Caco-2 (cell line): ENCODE data around the gene SUN1. TPM values are rescaled to one million over a fixed set of nuclear protein-coding genes. Genes with fewer than 3 reads are reported as not detected.

Experiments used
- BruUV-seq: library from RNA; stranded (reverse); fragments of 400-500 nt; replicated peaks from 2 replicates; lab custom pipeline; 2021; lab: Mats Ljungman, UMichigan
- CTCF ChIA-PET: fragments of 300-600 bp; sonication (Branson Sonifier 250); formaldehyde crosslinking; loops from one replicate; lab custom pipeline; 2022; ENCODE audit warnings: antibody characterized with exemption; lab: Charles Lee
- POLR2A ChIA-PET: fragments of 300-600 bp; sonication (Branson Sonifier 250); formaldehyde crosslinking; loops from one replicate; lab custom pipeline; 2022; ENCODE audit warnings: antibody characterized with exemption; lab: Charles Lee
- DNase-seq, 2 experiments: peaks; one replicate each; pipeline versions ENCODE4 v3.0.0 to v3.0.0-alpha.2; 2020 to 2022
- H3K27me3 ChIP-seq: replicated peaks from 2 replicates; pipeline ENCODE4 v1.6.0; 2011; ENCODE audit warnings: low read length; ENCODE audit not compliant: control insufficient read depth, insufficient read depth
- H3K36me3 ChIP-seq: 2 replicates; pipeline ENCODE4 v1.5.1; 2011; ENCODE audit warnings: low read length; ENCODE audit not compliant: control insufficient read depth, insufficient read depth
- H3K4me1 ChIP-seq: fragments of 250-450 bp; sonication (Bioruptor Pico); 2 replicates; pipeline ENCODE4 v1.5.1; 2020; ENCODE audit warnings: mild to moderate bottlenecking
- H3K4me3 ChIP-seq: 2 replicates; pipeline ENCODE4 v1.5.1; 2011; ENCODE audit warnings: low read depth, mild to moderate bottlenecking, control low read depth, low read length
- H3K9me3 ChIP-seq: fragments of 250-450 bp; sonication (Bioruptor Pico); 2 replicates; pipeline ENCODE4 v1.5.1; 2020; ENCODE audit warnings: mild to moderate bottlenecking, moderate library complexity
- H3K27ac Mint-ChIP-seq: one replicate; pipeline ENCODE4 v1.8.0; 2022; ENCODE audit warnings: mixed read lengths; ENCODE audit not compliant: unreplicated experiment
- H3K27me3 Mint-ChIP-seq: one replicate; pipeline ENCODE4 v1.8.0; 2022; ENCODE audit warnings: mixed read lengths; ENCODE audit not compliant: insufficient read depth, unreplicated experiment
- H3K36me3 Mint-ChIP-seq: one replicate; pipeline ENCODE4 v1.8.0; 2022; ENCODE audit warnings: mild to moderate bottlenecking, mixed read lengths; ENCODE audit not compliant: insufficient read depth, unreplicated experiment
- H3K4me1 Mint-ChIP-seq: one replicate; pipeline ENCODE4 v1.8.0; 2022; ENCODE audit warnings: low read depth, mixed read lengths; ENCODE audit not compliant: unreplicated experiment
- H3K4me3 Mint-ChIP-seq: one replicate; pipeline ENCODE4 v1.8.0; 2022; ENCODE audit warnings: mild to moderate bottlenecking, moderate library complexity, mixed read lengths; ENCODE audit not compliant: unreplicated experiment
- H3K9me3 Mint-ChIP-seq: one replicate; pipeline ENCODE4 v1.8.0; 2022; ENCODE audit warnings: mixed read lengths; ENCODE audit not compliant: unreplicated experiment
- CTCF ChIP-seq, 2 experiments: fragments of 200-600 bp in 1 of 2; IDR thresholded peaks; 1 replicate in 1 of 2; 2 replicates in 1 of 2; pipeline versions ENCODE4 v1.5.1 to v1.8.0; 2011 to 2022; ENCODE audit warnings: antibody characterized with exemption in 1 of 2, control low read depth in 1 of 2, inconsistent platforms in 1 of 2, low read depth in 1 of 2, low read length in 1 of 2, mild to moderate bottlenecking in 1 of 2, moderate library complexity in 1 of 2; ENCODE audit not compliant: insufficient read depth in 1 of 2, severe bottlenecking in 1 of 2, unreplicated experiment in 1 of 2
- intact Hi-C: fragments of 100-400 bp; cut with micrococcal nuclease; formaldehyde crosslinking; loops from one replicate; pipeline ENCODE4 v1.10.0; 2022; ENCODE audit not compliant: unreplicated experiment
- total RNA-seq: library from RNA; stranded (reverse); gene quantifications from 2 replicates; pipeline ENCODE4 v1.2.3, GENCODE V29; 2022

SUN1 gene
- total RNA-seq, 1 experiment from 2014 or later: 146 TPM

GRCh38 chr7:821688-822087 is 10.6 kb upstream of the SUN1 start:
- Mint-ChIP-seq H3K27ac (no peak overlapping the region), H3K36me3 (peaks cover 38% of the 10 kb centered on the region), H3K27me3 (no peaks in the 10 kb centered on the region), H3K4me3 (no peak overlapping the region), H3K4me1 (peaks cover 28% of the 10 kb centered on the region), H3K9me3 (no peaks in the 10 kb centered on the region)
- Histone ChIP-seq H3K27me3 (no peaks in the 10 kb centered on the region), H3K9me3 (no peaks in the 10 kb centered on the region), H3K4me3 (no peak overlapping the region), H3K36me3 (peaks cover 6% of the 10 kb centered on the region), H3K4me1 (no peaks in the 10 kb centered on the region)
- no peak for DNase-seq
- BruUV-seq: no TSS peak
- CTCF ChIA-PET: no interaction called here
- POLR2A ChIA-PET: no interaction called here
- intact Hi-C loops: no loop called here
- no peak for TF ChIP-seq CTCF (IDR thresholded peaks at IDR 0.05; ENCODE audit: insufficient read depth in 1 of 2, low read depth in 1 of 2, low read length in 1 of 2, severe bottlenecking in 1 of 2, unreplicated experiment in 1 of 2)

GRCh38 chr7:822692-823276 is 9.5 kb upstream of the SUN1 start:
- ChIA-PET CTCF (interaction anchor here (0.6 kb wide), 1 partner anchor 590 kb away, joined by 3 read pairs; no protein-coding TSS in a partner anchor), POLR2A (no interaction called here)
- Histone ChIP-seq H3K9me3 (no peaks in the 10 kb centered on the region), H3K27me3 (no peaks in the 10 kb centered on the region), H3K4me3 (no peak overlapping the region), H3K36me3 (peaks cover 6% of the 10 kb centered on the region), H3K4me1 (no peaks in the 10 kb centered on the region)
- TF ChIP-seq CTCF (IDR thresholded peaks at IDR 0.05; ENCODE audit: insufficient read depth in 1 of 2, low read depth in 1 of 2, low read length in 1 of 2, severe bottlenecking in 1 of 2, unreplicated experiment in 1 of 2): no peak
- H3K27ac Mint-ChIP-seq: no peak overlapping the region
- intact Hi-C loops: no loop called here
- BruUV-seq: no TSS peak
- no peak overlapping the region for H3K4me3 Mint-ChIP-seq
- H3K9me3 Mint-ChIP-seq: no peaks in the 10 kb centered on the region
- DNase-seq: no peak
- peaks cover 23% of the 10 kb centered on the region for H3K4me1 Mint-ChIP-seq
- no peaks in the 10 kb centered on the region for H3K27me3 Mint-ChIP-seq
- peaks cover 31% of the 10 kb centered on the region for H3K36me3 Mint-ChIP-seq

GRCh38 chr7:823649-824048 is 8.6 kb upstream of the SUN1 start:
- H3K27ac Mint-ChIP-seq: no peak overlapping the region

More at GRCh38 chr7:823649-824048, 8.6 kb upstream of the SUN1 start:
- intact Hi-C loops: no loop called here
- H3K27me3 Mint-ChIP-seq: no peaks in the 10 kb centered on the region
- BruUV-seq: no TSS peak
- H3K4me3 Mint-ChIP-seq: no peak overlapping the region
- DNase-seq: no peak
- Histone ChIP-seq H3K9me3 (no peaks in the 10 kb centered on the region), H3K4me1 (no peaks in the 10 kb centered on the region), H3K36me3 (peaks cover 4% of the 10 kb centered on the region), H3K27me3 (no peaks in the 10 kb centered on the region), H3K4me3 (no peak overlapping the region)
- H3K9me3 Mint-ChIP-seq: no peaks in the 10 kb centered on the region
- H3K36me3 Mint-ChIP-seq: peaks cover 33% of the 10 kb centered on the region
- H3K4me1 Mint-ChIP-seq: peaks cover 17% of the 10 kb centered on the region
- ChIA-PET CTCF (interaction anchor here (0.5 kb wide), 1 partner anchor 37 kb away, joined by 5 read pairs; no protein-coding TSS in a partner anchor), POLR2A (no interaction called here)
- no peak for TF ChIP-seq CTCF (IDR thresholded peaks at IDR 0.05; ENCODE audit: insufficient read depth in 1 of 2, low read depth in 1 of 2, low read length in 1 of 2, severe bottlenecking in 1 of 2, unreplicated experiment in 1 of 2)
